ENCODE measurements around the gene IFNAR2.
"Not testable (repeated sequence)": the region's sequence is repeated elsewhere in the genome, so short reads cannot be mapped to it uniquely, and the experiment has no call there.

Gene IFNAR2

DNA sequence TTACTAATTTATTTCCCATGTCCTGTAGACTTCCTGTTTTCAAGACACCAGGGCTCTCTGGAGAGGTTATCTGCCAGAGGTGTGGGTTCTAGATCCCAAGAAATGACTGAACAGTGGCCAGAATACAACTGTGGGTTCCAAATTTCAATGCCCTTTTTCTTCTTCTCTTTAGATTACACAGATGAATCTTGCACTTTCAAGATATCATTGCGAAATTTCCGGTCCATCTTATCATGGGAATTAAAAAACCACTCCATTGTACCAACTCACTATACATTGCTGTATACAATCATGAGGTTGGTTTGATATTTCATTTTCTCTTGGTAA is 15.0 kb downstream of the IFNAR2 start:
- no peak for TF ChIP-seq CTCF (conservative IDR thresholded peaks at IDR 0.05; ENCODE audit: low read length)
- DNase-seq (ENCODE audit: low read depth) = no peak
- H3K4me3 ChIP-seq (ENCODE audit: low read length) = no peak overlapping the region

- no peak for DNase-seq (ENCODE audit: low read depth)
- no peak for TF ChIP-seq CTCF (conservative IDR thresholded peaks at IDR 0.05; ENCODE audit: low read length)
- H3K4me3 ChIP-seq (ENCODE audit: low read length) = no peak overlapping the region
Measured at GRCh38 chr21:33245289-33245918, 15.7 kb downstream of the IFNAR2 start.

- no peak for TF ChIP-seq CTCF (conservative IDR thresholded peaks at IDR 0.05; ENCODE audit: low read length)
- no peak for DNase-seq (ENCODE audit: low read depth)
- no peak overlapping the region for H3K4me3 ChIP-seq (ENCODE audit: low read length)
Measured at GRCh38 chr21:33246506-33246905, 16.8 kb downstream of the IFNAR2 start.

- no peak for DNase-seq (ENCODE audit: low read depth)
- no peak overlapping the region for H3K4me3 ChIP-seq (ENCODE audit: low read length)
- no peak for TF ChIP-seq CTCF (conservative IDR thresholded peaks at IDR 0.05; ENCODE audit: low read length)
Measured at GRCh38 chr21:33246963-33247362, 17.2 kb downstream of the IFNAR2 start.

- H3K4me3 ChIP-seq (ENCODE audit: low read length) = no peak overlapping the region
- no peak for TF ChIP-seq CTCF (conservative IDR thresholded peaks at IDR 0.05; ENCODE audit: low read length)
- no peak for DNase-seq (ENCODE audit: low read depth)
Measured at GRCh38 chr21:33247599-33247998, 17.9 kb downstream of the IFNAR2 start.

- no peak for DNase-seq (ENCODE audit: low read depth)
- TF ChIP-seq CTCF (conservative IDR thresholded peaks at IDR 0.05; ENCODE audit: low read length) = no peak
- no peak overlapping the region for H3K4me3 ChIP-seq (ENCODE audit: low read length)
Measured at GRCh38 chr21:33249331-33250002, 19.7 kb downstream of the IFNAR2 start.

GRCh38 chr21:33251119-33251518 is 21.4 kb downstream of the IFNAR2 start:
- no peak for DNase-seq (ENCODE audit: low read depth)

DNA sequence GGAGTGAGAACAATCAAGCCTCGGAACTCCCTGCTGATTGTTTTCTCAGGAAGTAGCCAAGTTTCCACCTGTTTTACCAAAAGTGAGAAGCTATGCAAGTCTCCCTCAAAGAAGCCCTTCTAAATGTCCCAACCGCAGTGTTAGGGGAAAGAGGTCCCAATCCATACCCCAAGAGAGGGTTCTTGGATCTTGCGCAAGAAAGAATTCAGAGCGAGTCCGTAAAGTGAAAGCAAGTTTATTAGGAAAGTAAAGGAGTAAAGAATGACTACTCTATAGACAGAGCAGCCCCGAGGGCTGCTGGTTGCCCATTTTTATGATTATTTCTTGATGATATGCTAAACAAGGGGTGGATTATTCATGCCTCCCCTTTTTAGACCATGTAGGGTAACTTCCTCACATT is 23.6 kb downstream of the IFNAR2 start:
- H3K4me3 ChIP-seq (ENCODE audit: low read length); DNase-seq (ENCODE audit: low read depth): not testable (repeated sequence)

More at GRCh38 chr21:33251119-33251518, 21.4 kb downstream of the IFNAR2 start:
- no peak overlapping the region for H3K4me3 ChIP-seq (ENCODE audit: low read length)
- TF ChIP-seq CTCF (conservative IDR thresholded peaks at IDR 0.05; ENCODE audit: low read length) = no peak
